Lung (tissue), 12 donors: ENCODE results near the gene PRDM5. TPM values are rescaled to one million over a fixed set of nuclear protein-coding genes. Genes with fewer than 3 reads are reported as not detected.

Experiments
- ATAC-seq: fragments of 200-7000 bp; cut with Tn5 transposase; one replicate; pipeline ENCODE4 v1.9.1; 2020; ENCODE audit warnings: moderate number of reproducible peaks; ENCODE audit not compliant: insufficient read depth, low FRiP score
- DNase-seq, 3 donors: peaks; one replicate each; pipeline ENCODE4 v3.0.0-alpha.2; 2013 to 2017
- H3K27ac ChIP-seq, 2 donors: one replicate each; pipeline ENCODE4 v1.5.1; 2013; ENCODE audit warnings: mild to moderate bottlenecking in 2 of 2, moderate library complexity in 2 of 2, control low read depth in 1 of 2, inconsistent platforms in 1 of 2, low read depth in 1 of 2, low read length in 1 of 2
- H3K27me3 ChIP-seq, 3 donors: one replicate each; pipeline ENCODE4 v1.5.1; 2013; ENCODE audit warnings: low read length in 2 of 3; ENCODE audit not compliant: control insufficient read depth in 3 of 3, insufficient read depth in 3 of 3
- H3K36me3 ChIP-seq, 4 donors: one replicate each; pipeline ENCODE4 v1.5.1; 2013; ENCODE audit warnings: low read length in 4 of 4, mild to moderate bottlenecking in 1 of 4, moderate library complexity in 1 of 4; ENCODE audit not compliant: control insufficient read depth in 4 of 4, insufficient read depth in 4 of 4
- H3K4me1 ChIP-seq, 5 donors: one replicate each; pipeline ENCODE4 v1.5.1; 2013; ENCODE audit warnings: low read length in 5 of 5, mild to moderate bottlenecking in 2 of 5, moderate library complexity in 1 of 5; ENCODE audit not compliant: control insufficient read depth in 5 of 5, insufficient read depth in 5 of 5
- H3K4me3 ChIP-seq: one replicate; pipeline ENCODE4 v1.5.1; 2013; ENCODE audit warnings: mild to moderate bottlenecking, control low read depth, moderate library complexity
- H3K9ac ChIP-seq, 2 donors: one replicate each; pipeline ENCODE4 v1.5.1; 2013; ENCODE audit warnings: low read length in 2 of 2, control low read depth in 1 of 2; ENCODE audit not compliant: insufficient read depth in 1 of 2
- H3K9me3 ChIP-seq, 4 donors: one replicate each; pipeline ENCODE4 v1.5.1; 2013; ENCODE audit warnings: low read length in 3 of 4, mild to moderate bottlenecking in 1 of 4, moderate library complexity in 1 of 4; ENCODE audit not compliant: control insufficient read depth in 4 of 4, insufficient read depth in 3 of 4
- WGBS, 2 donors: extraction: QIAGEN DNeasy Blood & Tissue Kit; methylation state at CpG; one replicate each; pipeline ENCODE4 v1.1.7; 2013; 5-methylcytosine and 5-hydroxymethylcytosine counted together
- polyA plus RNA-seq, 2 donors: library from polyadenylated mRNA; stranded (reverse); fragments of 200-250 nt; gene quantifications; one replicate each; pipeline ENCODE4 v1.2.1, GENCODE V29; 2013
- total RNA-seq, 2 donors: library from RNA; depleted of rRNA in 1 of 2; stranded (reverse); fragments of >200 nt in 1 of 2; gene quantifications; one replicate each; pipeline ENCODE4 v1.2.1, GENCODE V29; 2014 to 2021
- TF ChIP-seq, protein P1 (sequence below): IDR thresholded peaks from 2 replicates; pipeline ENCODE4 v1.5.1; 2012; ENCODE audit warnings: mild to moderate bottlenecking; ENCODE audit errors: control extremely low read depth, extremely low read depth
- donor health status: control.
- donor health status: control.
- donor health status: Bipolar disorder and iron deficiency.
- donor health status: healthy.
- donor health status: DM: yes; HTN: yes; CAD: no.

PRDM5 gene
- total and polyA plus RNA-seq, 4 donors: 3.0 to 57.6 (median 9.2) TPM

DNA sequence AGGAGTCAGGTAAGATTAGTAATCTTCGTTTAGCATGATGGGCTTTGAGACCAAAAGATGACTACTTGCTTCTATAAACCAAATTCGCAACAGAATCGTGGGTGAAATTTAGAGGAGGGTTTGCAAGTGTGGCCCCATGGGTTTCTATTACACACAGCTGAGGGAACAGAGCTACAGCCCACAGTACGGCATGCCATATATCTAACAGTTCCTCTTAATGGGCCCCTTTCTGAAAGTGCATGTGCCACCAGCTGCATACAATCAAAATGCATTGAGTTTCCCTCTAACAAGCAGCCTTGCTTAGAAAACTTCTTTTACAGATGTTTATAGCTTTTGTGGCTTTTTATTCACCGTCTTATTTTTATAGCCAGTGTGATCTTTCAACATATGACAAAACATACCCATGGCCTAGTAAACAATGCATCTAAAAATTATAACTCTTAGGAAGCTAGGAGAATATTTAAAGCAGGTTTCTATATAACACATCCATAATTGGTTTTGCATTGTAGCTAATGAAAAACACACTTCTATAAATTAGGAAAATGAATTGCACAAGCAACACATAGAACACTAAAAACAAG is 202.1 kb downstream of the PRDM5 start:
- Histone ChIP-seq H3K9ac (no peak overlapping the region), H3K4me3 (no peak overlapping the region), H3K27me3 (no peaks in the 10 kb centered on the region), H3K27ac (no peak overlapping the region), H3K4me1 (peaks cover 0 to 13% (median 4%) of the 10 kb centered on the region in 5 donors), H3K9me3 (no peaks in the 10 kb centered on the region), H3K36me3 (no peaks in the 10 kb centered on the region)
- DNase-seq (no peak), ATAC-seq (no peak)
- WGBS, 2 donors: 90 to 91% methylated on average over 5 of the region's 5 CpGs
- TF ChIP-seq, protein P1, sequence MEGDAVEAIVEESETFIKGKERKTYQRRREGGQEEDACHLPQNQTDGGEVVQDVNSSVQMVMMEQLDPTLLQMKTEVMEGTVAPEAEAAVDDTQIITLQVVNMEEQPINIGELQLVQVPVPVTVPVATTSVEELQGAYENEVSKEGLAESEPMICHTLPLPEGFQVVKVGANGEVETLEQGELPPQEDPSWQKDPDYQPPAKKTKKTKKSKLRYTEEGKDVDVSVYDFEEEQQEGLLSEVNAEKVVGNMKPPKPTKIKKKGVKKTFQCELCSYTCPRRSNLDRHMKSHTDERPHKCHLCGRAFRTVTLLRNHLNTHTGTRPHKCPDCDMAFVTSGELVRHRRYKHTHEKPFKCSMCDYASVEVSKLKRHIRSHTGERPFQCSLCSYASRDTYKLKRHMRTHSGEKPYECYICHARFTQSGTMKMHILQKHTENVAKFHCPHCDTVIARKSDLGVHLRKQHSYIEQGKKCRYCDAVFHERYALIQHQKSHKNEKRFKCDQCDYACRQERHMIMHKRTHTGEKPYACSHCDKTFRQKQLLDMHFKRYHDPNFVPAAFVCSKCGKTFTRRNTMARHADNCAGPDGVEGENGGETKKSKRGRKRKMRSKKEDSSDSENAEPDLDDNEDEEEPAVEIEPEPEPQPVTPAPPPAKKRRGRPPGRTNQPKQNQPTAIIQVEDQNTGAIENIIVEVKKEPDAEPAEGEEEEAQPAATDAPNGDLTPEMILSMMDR: no peak

DNA sequence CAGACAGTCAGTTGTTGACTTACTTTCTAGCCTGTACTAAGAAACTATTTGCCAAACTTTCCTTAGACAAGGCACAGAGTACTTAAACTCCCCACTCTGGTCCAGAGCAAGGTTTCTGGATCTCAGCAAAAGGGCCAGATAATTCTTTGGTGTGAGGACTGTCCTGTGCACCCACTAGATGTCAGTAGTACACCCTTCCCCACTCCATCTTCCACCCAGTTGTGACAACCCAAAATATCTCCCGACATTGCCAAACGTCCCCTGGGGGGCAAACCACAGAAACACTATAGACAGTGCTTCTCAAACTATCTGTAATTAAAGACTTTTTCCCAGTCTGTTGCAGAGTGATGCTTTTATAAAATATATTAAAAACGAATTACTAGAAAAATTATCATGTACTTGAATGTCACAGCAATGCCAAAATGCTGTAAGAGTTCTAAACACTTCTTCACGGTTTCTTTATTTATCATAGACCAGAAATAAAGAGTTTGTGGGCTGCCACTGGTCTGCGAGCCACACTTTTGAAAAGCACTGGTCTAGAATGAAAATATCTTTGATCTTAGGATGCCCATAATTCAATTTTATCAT is 203.5 kb downstream of the PRDM5 start:
- ATAC-seq (peak; percentile 27), DNase-seq (peak; percentile 52 to 81 (median 74))
- Histone ChIP-seq H3K9me3 (no peaks in the 10 kb centered on the region), H3K27ac (no peak overlapping the region), H3K36me3 (no peaks in the 10 kb centered on the region), H3K27me3 (no peaks in the 10 kb centered on the region), H3K4me1 (peaks cover 0 to 12% (median 4%) of the 10 kb centered on the region in 5 donors), H3K4me3 (no peak overlapping the region), H3K9ac (no peak overlapping the region)
- TF ChIP-seq, protein P1: peak; percentile 38
- WGBS, 2 donors: 18 to 26% methylated on average over 5 of the region's 5 CpGs

DNA sequence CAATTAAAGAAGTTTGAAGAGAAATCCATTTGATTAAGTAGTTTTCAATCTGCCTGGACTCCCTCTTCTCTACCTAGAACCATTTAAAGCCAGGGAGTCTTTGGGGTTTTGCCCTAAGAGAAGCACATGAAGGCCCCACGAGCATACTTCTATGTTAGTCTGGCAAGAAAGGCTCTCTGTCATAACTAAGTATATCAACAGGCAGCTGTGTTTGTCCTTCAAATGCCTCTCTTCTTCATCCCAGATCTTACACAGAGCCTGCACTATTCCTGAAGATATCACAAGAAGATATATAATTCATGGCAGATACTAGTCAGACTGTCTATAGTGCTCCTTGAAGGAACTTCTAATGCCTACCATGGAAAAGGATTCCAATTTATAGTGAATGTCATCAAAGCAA is 206.2 kb downstream of the PRDM5 start:
- Histone ChIP-seq H3K27ac (no peak overlapping the region), H3K9ac (no peak overlapping the region), H3K27me3 (no peaks in the 10 kb centered on the region), H3K4me3 (no peak overlapping the region), H3K9me3 (no peaks in the 10 kb centered on the region), H3K4me1 (peaks cover 0 to 12% (median 4%) of the 10 kb centered on the region in 5 donors), H3K36me3 (no peaks in the 10 kb centered on the region)
- ATAC-seq (no peak), DNase-seq (no peak)
- 85 to 96% methylated on average over 1 of the region's 1 CpG for WGBS, 2 donors
- TF ChIP-seq, protein P1: no peak
